GM18517 (cell line): Measurements from ENCODE around the gene RBCK1.
A peak's percentile ranks its signal among the peaks of the same experiment; 100 is the strongest.
"Not testable (repeated sequence)": the region's sequence is repeated elsewhere in the genome, so short reads cannot be mapped to it uniquely, and the experiment has no call there.

Experiments used
- ATAC-seq: cut with Tn5 transposase; IDR thresholded peaks from one replicate; pipeline ENCODE4 v1.9.1; 2021; ENCODE audit warnings: mild to moderate bottlenecking, moderate library complexity; ENCODE audit not compliant: unreplicated experiment

RBCK1 gene

GRCh38 chr20:434661-435419, 26.7 kb downstream of the RBCK1 start:
- no peak for ATAC-seq

- no peak for ATAC-seq
Observed at GRCh38 chr20:435558-435957, 27.5 kb downstream of the RBCK1 start.

GRCh38 chr20:436476-436875, 28.4 kb downstream of the RBCK1 start:
- no peak for ATAC-seq

GRCh38 chr20:437787-438486, 29.8 kb downstream of the RBCK1 start:
- ATAC-seq = no peak

- no peak for ATAC-seq
Observed at GRCh38 chr20:438571-439469, 30.7 kb downstream of the RBCK1 start.

- ATAC-seq = no peak
Observed at GRCh38 chr20:440148-440547, 32.0 kb downstream of the RBCK1 start.

GRCh38 chr20:440636-441035, 32.5 kb downstream of the RBCK1 start:
- ATAC-seq = no peak

- no peak for ATAC-seq
Observed at GRCh38 chr20:443223-443775, 35.2 kb downstream of the RBCK1 start.

GRCh38 chr20:444117-444516, 36.0 kb downstream of the RBCK1 start:
- no peak for ATAC-seq

GRCh38 chr20:444862-445426, 36.8 kb downstream of the RBCK1 start:
- no peak for ATAC-seq

GRCh38 chr20:445514-446336, 37.6 kb downstream of the RBCK1 start:
- ATAC-seq = no peak

- ATAC-seq = not testable (repeated sequence)
Observed at GRCh38 chr20:452021-452420, 43.9 kb downstream of the RBCK1 start.

- ATAC-seq = no peak
Observed at GRCh38 chr20:454951-455350, 46.9 kb downstream of the RBCK1 start.

- ATAC-seq = no peak
Observed at GRCh38 chr20:458776-459175, 50.7 kb downstream of the RBCK1 start.

GRCh38 chr20:460180-460579, 52.1 kb downstream of the RBCK1 start:
- ATAC-seq = no peak

- no peak for ATAC-seq
Observed at GRCh38 chr20:460707-461106, 52.6 kb downstream of the RBCK1 start.

- peak; percentile 21 for ATAC-seq
Observed at GRCh38 chr20:461254-462198, 53.4 kb downstream of the RBCK1 start.

- ATAC-seq = peak; percentile 91
Observed at GRCh38 chr20:462199-462991, 54.3 kb downstream of the RBCK1 start, which contains the start of gene TBC1D20. TBC1D20 (minus strand) TSS chr20:462533; CDS start chr20:462405, 128 bp downstream.
